Colonic mucosa (tissue), 4 donors: ENCODE results near the gene SLC9A3. TPM values are rescaled to one million over a fixed set of nuclear protein-coding genes. Genes with fewer than 3 reads are reported as not detected.

Experiments
- DNase-seq: peaks from one replicate; pipeline ENCODE4 v3.0.0-alpha.2; 2020
- H3K27ac ChIP-seq: fragments of 200-600 bp; one replicate; pipeline ENCODE4 v1.8.0; 2021
- H3K27me3 ChIP-seq: fragments of 200-600 bp; one replicate; pipeline ENCODE4 v1.8.0; 2021
- H3K36me3 ChIP-seq: fragments of 200-600 bp; one replicate; pipeline ENCODE4 v1.8.0; 2021
- H3K4me1 ChIP-seq: fragments of 200-600 bp; one replicate; pipeline ENCODE4 v1.8.0; 2021; ENCODE audit warnings: mild to moderate bottlenecking
- H3K4me3 ChIP-seq: fragments of 200-600 bp; one replicate; pipeline ENCODE4 v1.8.0; 2021
- H3K9ac ChIP-seq, 2 donors: one replicate each; pipeline ENCODE4 v1.7.0; 2013; ENCODE audit warnings: control low read depth in 2 of 2, low read depth in 2 of 2, low read length in 2 of 2
- H3K9me3 ChIP-seq: fragments of 200-600 bp; one replicate; pipeline ENCODE4 v1.8.0; 2021
- CTCF ChIP-seq: fragments of 200-600 bp; IDR thresholded peaks from one replicate; pipeline ENCODE4 v1.8.0; 2022; ENCODE audit warnings: antibody characterized with exemption, mild to moderate bottlenecking
- intact Hi-C: fragments of 100-400 bp; cut with DNase I; formaldehyde crosslinking; loops from one replicate; pipeline ENCODE4 v1.14.1; 2022
- total RNA-seq, 2 donors: library from RNA; stranded (reverse); fragmentation: NEBNext Ultra II Directional in 1 of 2; extraction: Animal tissue kit (Norgen Biotek cat#: 25700) in 1 of 2; gene quantifications; one replicate each; pipeline ENCODE4 v1.2.1, GENCODE V29; 2021
- donor health status: healthy.
- donor health status: DM: no; HTN: no; CAD: no.
- donor health status: DM: no; HTN: no; CAD: no.

Gene SLC9A3
- total RNA-seq, 2 donors from 2014 or later = 70.0 to 78.8 TPM

- Histone ChIP-seq H3K27me3 (peaks cover 26% of the 10 kb centered on the region), H3K36me3 (no peaks in the 10 kb centered on the region), H3K4me1 (no peaks in the 10 kb centered on the region), H3K9ac (no peak overlapping the region), H3K27ac (no peak overlapping the region), H3K4me3 (no peak overlapping the region), H3K9me3 (no peaks in the 10 kb centered on the region)
- intact Hi-C loops = no loop called here
- no peak for TF ChIP-seq CTCF
- DNase-seq = no peak
These were observed 9.2 kb upstream of the SLC9A3 start for GRCh38 chr5:533243-533954.

DNA sequence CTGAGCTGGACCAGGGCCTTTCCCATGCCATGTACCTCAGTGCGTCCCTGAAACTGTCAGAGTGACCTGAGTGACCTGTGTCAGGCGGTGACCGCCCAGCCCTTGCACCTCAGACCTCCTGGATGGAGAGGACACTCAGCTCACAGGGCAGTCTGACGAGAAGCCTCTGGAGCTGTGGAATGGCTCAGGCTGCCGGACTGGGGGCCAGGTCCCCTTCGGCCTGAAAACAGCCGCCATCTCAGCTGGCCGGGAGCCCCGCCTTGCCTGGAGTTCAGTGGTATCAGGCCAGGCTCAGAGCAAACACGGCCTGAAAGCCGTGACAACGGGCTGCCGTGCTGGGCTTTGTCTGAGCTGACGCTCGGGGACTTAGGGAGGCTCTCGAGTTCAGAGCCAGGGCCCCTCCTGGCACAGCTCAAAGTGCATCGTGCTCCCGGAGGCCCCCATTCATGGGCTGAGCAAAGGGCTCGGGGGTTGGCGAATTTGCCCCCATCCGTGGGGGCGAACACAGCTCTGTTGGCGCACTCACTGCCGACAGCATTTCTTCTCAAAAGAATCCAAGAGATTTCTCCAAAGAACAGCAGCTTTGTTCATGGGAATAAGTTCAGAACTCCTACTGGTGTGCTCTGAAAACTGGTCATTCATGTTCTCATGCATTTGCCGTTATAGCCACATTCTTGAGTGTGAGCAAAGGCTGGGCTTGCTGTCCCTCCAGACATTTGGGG is 8.4 kb upstream of the SLC9A3 start:
- no peak for DNase-seq

GRCh38 chr5:531749-532315 is 7.6 kb upstream of the SLC9A3 start:
- DNase-seq = no peak
- TF ChIP-seq CTCF = no peak
- H3K9ac ChIP-seq = no peak overlapping the region
- intact Hi-C loops = no loop called here
- no peak overlapping the region for H3K4me3 ChIP-seq
- no peaks in the 10 kb centered on the region for H3K9me3 ChIP-seq
- H3K4me1 ChIP-seq = no peaks in the 10 kb centered on the region
- peaks cover 40% of the 10 kb centered on the region for H3K27me3 ChIP-seq
- H3K36me3 ChIP-seq = no peaks in the 10 kb centered on the region
- H3K27ac ChIP-seq = no peak overlapping the region

More for the DNA sequence above, 8.4 kb upstream of the SLC9A3 start:
- intact Hi-C loops = no loop called here
- Histone ChIP-seq H3K9me3 (no peaks in the 10 kb centered on the region), H3K36me3 (no peaks in the 10 kb centered on the region), H3K4me3 (no peak overlapping the region), H3K4me1 (no peaks in the 10 kb centered on the region), H3K27ac (no peak overlapping the region), H3K27me3 (peaks cover 34% of the 10 kb centered on the region), H3K9ac (no peak overlapping the region)
- no peak for TF ChIP-seq CTCF

GRCh38 chr5:531101-531748 is 7.0 kb upstream of the SLC9A3 start:
- H3K4me3 ChIP-seq = no peak overlapping the region
- H3K9me3 ChIP-seq = no peaks in the 10 kb centered on the region
- no peaks in the 10 kb centered on the region for H3K36me3 ChIP-seq
- no peak for TF ChIP-seq CTCF
- no peaks in the 10 kb centered on the region for H3K4me1 ChIP-seq
- no peak overlapping the region for H3K27ac ChIP-seq
- peaks cover 45% of the 10 kb centered on the region for H3K27me3 ChIP-seq
- no peak overlapping the region for H3K9ac ChIP-seq
- intact Hi-C loops = no loop called here
- DNase-seq = no peak
